HFFc6 (cell line): ENCODE measurements around the gene UQCC5. TPM values are rescaled to one million over a fixed set of nuclear protein-coding genes. Genes with fewer than 3 reads are reported as not detected.

Experiments used
- DNase-seq: peaks from one replicate; pipeline ENCODE4 v3.0.0-alpha.2; 2018
- H3K27ac Mint-ChIP-seq: 2 replicates; pipeline ENCODE4 v1.8.0; 2020; ENCODE audit warnings: mild to moderate bottlenecking, mixed read lengths
- H3K27me3 Mint-ChIP-seq: 2 replicates; pipeline ENCODE4 v1.8.0; 2021; ENCODE audit warnings: mild to moderate bottlenecking, moderate library complexity, mixed read lengths; ENCODE audit not compliant: insufficient read depth
- H3K36me3 Mint-ChIP-seq: 2 replicates; pipeline ENCODE4 v1.8.0; 2021; ENCODE audit warnings: low read depth, mixed read lengths
- H3K4me1 Mint-ChIP-seq: 2 replicates; pipeline ENCODE4 v1.8.0; 2020; ENCODE audit warnings: low read depth, mixed read lengths
- H3K4me3 Mint-ChIP-seq: 2 replicates; pipeline ENCODE4 v1.8.0; 2020; ENCODE audit warnings: mild to moderate bottlenecking, moderate library complexity, mixed read lengths
- H3K9me3 Mint-ChIP-seq: 2 replicates; pipeline ENCODE4 v1.8.0; 2020; ENCODE audit warnings: mild to moderate bottlenecking, mixed read lengths
- total RNA-seq, 6 experiments: library from RNA; stranded (reverse); fragmentation: NEBNext Ultra II Directional; extraction: Animal tissue kit (Norgen Biotek cat#: 25700); gene quantifications; 2 replicates in 1 of 6; 3 replicates in 5 of 6; pipeline ENCODE4 v1.2.3, GENCODE V29; 2021
- TF ChIP-seq, protein P1 (sequence below): fragments of 200-600 bp; sonication (generic); IDR thresholded peaks from 2 replicates; pipeline ENCODE4 v1.5.0; 2021; ENCODE audit warnings: antibody characterized with exemption, mild to moderate bottlenecking

UQCC5 gene
- total RNA-seq, 6 experiments from 2014 or later, result 22.2 to 38.4 (median 28.3) TPM

DNA sequence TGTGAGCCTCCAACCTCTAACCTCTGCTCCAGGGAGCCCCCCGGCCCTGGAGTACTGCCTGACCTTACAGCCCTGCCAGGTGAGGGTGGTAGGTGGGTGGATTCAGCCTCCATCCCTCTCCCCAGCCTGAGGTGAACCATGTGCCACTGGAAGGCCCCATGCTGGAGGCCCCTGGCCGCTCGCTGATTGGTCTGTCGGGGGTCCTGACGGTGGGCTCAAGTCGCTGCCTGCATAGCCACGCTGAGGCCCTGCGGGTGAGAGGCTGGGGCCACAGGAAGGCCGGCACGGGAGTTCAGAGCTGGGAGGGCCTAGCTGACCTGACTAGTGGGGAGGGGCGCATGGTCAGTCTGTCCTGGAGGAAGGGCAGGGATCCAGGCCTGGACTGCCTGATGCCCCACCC lies 21.8 kb upstream of the UQCC5 start:
- no peaks in the 10 kb centered on the region for H3K36me3 Mint-ChIP-seq
- H3K27ac Mint-ChIP-seq, result no peak overlapping the region
- H3K27me3 Mint-ChIP-seq, result peaks cover 13% of the 10 kb centered on the region
- no peaks in the 10 kb centered on the region for H3K9me3 Mint-ChIP-seq
- H3K4me3 Mint-ChIP-seq, result no peak overlapping the region
- TF ChIP-seq, protein P1, sequence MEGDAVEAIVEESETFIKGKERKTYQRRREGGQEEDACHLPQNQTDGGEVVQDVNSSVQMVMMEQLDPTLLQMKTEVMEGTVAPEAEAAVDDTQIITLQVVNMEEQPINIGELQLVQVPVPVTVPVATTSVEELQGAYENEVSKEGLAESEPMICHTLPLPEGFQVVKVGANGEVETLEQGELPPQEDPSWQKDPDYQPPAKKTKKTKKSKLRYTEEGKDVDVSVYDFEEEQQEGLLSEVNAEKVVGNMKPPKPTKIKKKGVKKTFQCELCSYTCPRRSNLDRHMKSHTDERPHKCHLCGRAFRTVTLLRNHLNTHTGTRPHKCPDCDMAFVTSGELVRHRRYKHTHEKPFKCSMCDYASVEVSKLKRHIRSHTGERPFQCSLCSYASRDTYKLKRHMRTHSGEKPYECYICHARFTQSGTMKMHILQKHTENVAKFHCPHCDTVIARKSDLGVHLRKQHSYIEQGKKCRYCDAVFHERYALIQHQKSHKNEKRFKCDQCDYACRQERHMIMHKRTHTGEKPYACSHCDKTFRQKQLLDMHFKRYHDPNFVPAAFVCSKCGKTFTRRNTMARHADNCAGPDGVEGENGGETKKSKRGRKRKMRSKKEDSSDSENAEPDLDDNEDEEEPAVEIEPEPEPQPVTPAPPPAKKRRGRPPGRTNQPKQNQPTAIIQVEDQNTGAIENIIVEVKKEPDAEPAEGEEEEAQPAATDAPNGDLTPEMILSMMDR, result no peak
- no peaks in the 10 kb centered on the region for H3K4me1 Mint-ChIP-seq
- no peak for DNase-seq

DNA sequence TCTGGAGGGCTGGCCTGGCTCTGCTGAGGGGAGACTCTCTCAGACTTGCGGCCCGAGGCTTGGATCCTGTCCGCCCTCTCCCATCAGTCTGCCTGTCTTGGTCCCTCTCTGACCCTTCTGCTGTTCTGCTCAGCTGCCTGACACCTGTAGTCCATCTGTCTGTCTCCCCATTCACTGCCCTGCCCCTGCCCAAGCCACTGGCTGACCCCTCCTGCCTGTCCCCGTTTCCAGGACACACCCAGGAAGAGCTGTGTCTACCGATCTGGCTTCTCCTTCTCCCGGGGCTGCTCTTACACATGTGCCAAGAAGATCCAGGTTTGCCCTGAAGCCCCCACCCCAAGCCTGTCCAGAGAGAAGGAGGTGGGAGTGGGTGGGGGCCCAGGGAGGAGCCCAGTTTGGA lies 21.2 kb upstream of the UQCC5 start:
- peaks cover 13% of the 10 kb centered on the region for H3K27me3 Mint-ChIP-seq

DNA sequence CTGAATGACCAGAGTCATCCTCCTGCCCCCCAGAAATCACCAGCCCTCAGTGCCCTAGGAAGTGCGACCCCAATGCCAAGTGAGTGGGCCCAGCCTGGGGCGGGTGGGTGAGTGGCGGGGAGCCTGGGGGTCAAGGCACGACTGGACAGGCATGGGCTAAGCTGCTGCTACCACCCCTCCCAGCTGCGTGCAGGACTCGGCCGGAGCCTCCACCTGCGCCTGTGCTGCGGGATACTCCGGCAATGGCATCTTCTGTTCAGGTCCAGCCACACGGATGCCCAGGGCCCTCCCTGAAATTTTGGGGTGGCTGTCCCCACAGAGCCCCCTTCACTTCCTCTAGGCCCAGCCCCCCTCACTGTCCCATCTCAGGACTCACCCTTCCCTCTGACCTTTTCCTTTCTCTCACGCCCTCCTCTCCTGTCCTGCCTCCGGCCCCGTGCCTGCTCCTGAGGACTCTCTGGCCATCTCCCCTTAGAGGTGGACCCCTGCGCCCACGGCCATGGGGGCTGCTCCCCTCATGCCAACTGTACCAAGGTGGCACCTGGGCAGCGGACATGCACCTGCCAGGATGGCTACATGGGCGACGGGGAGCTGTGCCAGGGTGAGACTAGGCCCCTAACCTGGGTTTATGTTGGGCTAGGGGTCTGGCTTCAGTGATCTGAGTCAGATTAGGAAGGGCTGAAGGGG lies 19.8 kb upstream of the UQCC5 start:
- no peak overlapping the region for H3K4me3 Mint-ChIP-seq
- no peaks in the 10 kb centered on the region for H3K4me1 Mint-ChIP-seq
- DNase-seq, result no peak
- no peaks in the 10 kb centered on the region for H3K9me3 Mint-ChIP-seq
- H3K27ac Mint-ChIP-seq, result no peak overlapping the region
- H3K36me3 Mint-ChIP-seq, result no peaks in the 10 kb centered on the region
- TF ChIP-seq, protein P1, result no peak
- peaks cover 9% of the 10 kb centered on the region; the same call in 1 of the 2 replicates for H3K27me3 Mint-ChIP-seq

More for the DNA sequence above, 21.2 kb upstream of the UQCC5 start:
- H3K27ac Mint-ChIP-seq, result no peak overlapping the region
- TF ChIP-seq, protein P1, result no peak
- no peaks in the 10 kb centered on the region for H3K36me3 Mint-ChIP-seq
- H3K4me1 Mint-ChIP-seq, result no peaks in the 10 kb centered on the region
- H3K4me3 Mint-ChIP-seq, result no peak overlapping the region
- no peaks in the 10 kb centered on the region for H3K9me3 Mint-ChIP-seq
- DNase-seq, result no peak

DNA sequence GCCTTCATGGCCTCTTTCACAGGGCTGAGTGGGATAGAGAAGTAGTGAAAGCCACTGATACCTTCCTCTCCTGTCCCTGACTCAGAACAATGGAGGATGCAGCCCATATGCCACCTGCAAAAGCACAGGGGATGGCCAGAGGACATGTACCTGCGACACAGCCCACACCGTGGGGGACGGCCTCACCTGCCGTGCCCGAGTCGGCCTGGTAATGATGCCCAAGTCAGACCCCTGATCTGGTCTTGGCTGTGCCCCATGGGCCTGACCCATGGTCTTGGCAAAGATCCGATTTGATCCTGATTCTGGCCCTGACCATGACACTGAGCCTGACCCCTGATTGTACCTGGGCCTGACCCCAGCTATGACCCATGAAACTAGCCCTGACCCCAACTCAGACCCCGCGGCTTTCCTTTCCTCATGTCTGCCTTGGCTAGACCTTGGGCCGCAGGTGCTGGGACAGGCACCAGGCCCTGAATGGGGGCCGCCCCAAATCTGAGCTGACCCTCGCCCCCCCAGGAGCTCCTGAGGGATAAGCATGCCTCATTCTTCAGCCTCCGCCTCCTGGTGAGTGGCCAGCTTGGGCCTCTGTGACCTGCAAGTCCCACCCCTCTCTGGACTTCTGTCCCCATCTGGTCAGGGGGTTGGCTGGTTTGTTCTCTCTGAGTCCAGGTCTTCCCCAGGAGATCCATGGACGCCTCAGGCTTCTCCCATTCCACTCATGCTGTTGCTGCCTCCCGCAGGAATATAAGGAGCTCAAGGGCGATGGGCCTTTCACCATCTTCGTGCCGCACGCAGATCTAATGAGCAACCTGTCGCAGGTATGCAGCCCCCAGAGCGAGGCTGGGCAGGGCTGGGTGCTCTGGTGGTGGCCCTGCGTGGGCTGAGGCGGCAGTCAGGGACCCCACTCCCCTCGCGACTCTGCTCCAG lies 18.3 kb upstream of the UQCC5 start:
- TF ChIP-seq, protein P1, result no peak
- Mint-ChIP-seq H3K36me3 (no peaks in the 10 kb centered on the region), H3K9me3 (no peaks in the 10 kb centered on the region), H3K4me1 (no peaks in the 10 kb centered on the region), H3K27me3 (peaks cover 3% of the 10 kb centered on the region; the same call in 1 of the 2 replicates), H3K27ac (no peak overlapping the region), H3K4me3 (no peak overlapping the region)
- no peak for DNase-seq

DNA sequence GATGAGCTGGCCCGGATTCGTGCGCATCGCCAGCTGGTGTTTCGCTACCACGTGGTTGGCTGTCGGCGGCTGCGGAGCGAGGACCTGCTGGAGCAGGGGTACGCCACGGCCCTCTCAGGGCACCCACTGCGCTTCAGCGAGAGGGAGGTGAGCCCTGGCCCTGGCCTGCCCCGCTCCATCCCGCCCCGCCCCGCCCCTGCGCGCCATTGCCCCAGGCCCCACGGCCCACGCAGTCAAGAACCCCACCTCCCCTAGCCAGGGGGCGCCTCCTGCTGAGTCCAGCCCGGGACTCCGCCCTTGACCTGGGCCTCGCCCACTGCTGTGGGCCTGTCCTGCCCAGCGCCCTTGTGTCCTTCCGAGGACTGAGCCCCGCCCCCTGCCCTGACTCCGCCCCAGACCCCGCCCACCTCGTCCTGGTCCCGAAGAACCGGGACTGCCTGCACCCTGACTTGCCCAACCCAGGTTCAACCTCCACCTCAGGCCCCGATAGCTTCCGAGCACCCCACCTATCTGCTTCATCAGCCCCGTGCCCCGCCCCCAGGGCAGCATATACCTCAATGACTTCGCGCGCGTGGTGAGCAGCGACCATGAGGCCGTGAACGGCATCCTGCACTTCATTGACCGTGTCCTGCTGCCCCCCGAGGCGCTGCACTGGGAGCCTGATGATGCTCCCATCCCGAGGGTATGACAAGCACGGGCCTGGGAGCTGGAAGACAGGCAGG lies 17.5 kb upstream of the UQCC5 start:
- Mint-ChIP-seq H3K36me3 (peaks cover 2% of the 10 kb centered on the region), H3K9me3 (no peaks in the 10 kb centered on the region), H3K4me1 (no peaks in the 10 kb centered on the region), H3K27me3 (peaks cover under 1% of the 10 kb centered on the region; the same call in 1 of the 2 replicates), H3K4me3 (no peak overlapping the region), H3K27ac (no peak overlapping the region)
- DNase-seq, result no peak
- TF ChIP-seq, protein P1, result no peak
